NCI-H524 (cell line): ENCODE results near the gene TFF2.

Experiments
- DNase-seq, 2 experiments: peaks; one replicate each; lab custom pipeline; 2025; lab: John Stamatoyannopoulos, UW

The TFF2 gene

GRCh38 chr21:42350927-42351426 is at the start of gene TFF2:
Gene TFF2, minus strand, starts transcription at chr21:42350994. Its CDS starts 37 bp downstream, at chr21:42350957.
- DNase-seq: no peak

GRCh38 chr21:42400525-42400924 is 49.7 kb upstream of the TFF2 start:
- DNase-seq: no peak

GRCh38 chr21:42398436-42399028 is 47.7 kb upstream of the TFF2 start:
- peak in 1 of 2 experiments; percentile 50 for DNase-seq

GRCh38 chr21:42397746-42398394 is 47.1 kb upstream of the TFF2 start:
- DNase-seq: no peak

- peak; percentile 96 to 97 for DNase-seq
Observed at GRCh38 chr21:42396799-42397745, 46.3 kb upstream of the TFF2 start.

- DNase-seq: no peak
Observed at GRCh38 chr21:42395905-42396651, 45.3 kb upstream of the TFF2 start, which contains the start of gene TMPRSS3. Gene TMPRSS3, minus strand, starts transcription at chr21:42396052. Its CDS starts 635 bp downstream, at chr21:42395417.

- DNase-seq: no peak
Observed at GRCh38 chr21:42395302-42395701, 44.5 kb upstream of the TFF2 start.

GRCh38 chr21:42393443-42393950 is 42.7 kb upstream of the TFF2 start:
- DNase-seq: no peak

- DNase-seq: no peak
Observed at GRCh38 chr21:42392731-42393442, 42.1 kb upstream of the TFF2 start.

GRCh38 chr21:42391297-42391696 is 40.5 kb upstream of the TFF2 start:
- DNase-seq: no peak

- no peak for DNase-seq
Observed at GRCh38 chr21:42390696-42391095, 39.9 kb upstream of the TFF2 start.

GRCh38 chr21:42390193-42390592 is 39.4 kb upstream of the TFF2 start:
- no peak for DNase-seq

- DNase-seq: no peak
Observed at GRCh38 chr21:42389449-42389835, 38.6 kb upstream of the TFF2 start.

GRCh38 chr21:42388740-42389448 is 38.1 kb upstream of the TFF2 start:
- DNase-seq: no peak

GRCh38 chr21:42387843-42388340 is 37.1 kb upstream of the TFF2 start:
- DNase-seq: no peak

- DNase-seq: no peak
Observed at GRCh38 chr21:42387164-42387563, 36.4 kb upstream of the TFF2 start.

- DNase-seq: no peak
Observed at GRCh38 chr21:42386034-42386591, 35.3 kb upstream of the TFF2 start.

GRCh38 chr21:42385619-42386018 is 34.8 kb upstream of the TFF2 start:
- DNase-seq: no peak

GRCh38 chr21:42384989-42385388 is 34.2 kb upstream of the TFF2 start:
- DNase-seq: no peak
